ENCODE measurements around the gene GDF2. TPM values are rescaled to one million over a fixed set of nuclear protein-coding genes. Genes with fewer than 3 reads are reported as not detected.

GDF2 gene
- total RNA-seq, 4 donors from 2014 or later, result not detected

DNA sequence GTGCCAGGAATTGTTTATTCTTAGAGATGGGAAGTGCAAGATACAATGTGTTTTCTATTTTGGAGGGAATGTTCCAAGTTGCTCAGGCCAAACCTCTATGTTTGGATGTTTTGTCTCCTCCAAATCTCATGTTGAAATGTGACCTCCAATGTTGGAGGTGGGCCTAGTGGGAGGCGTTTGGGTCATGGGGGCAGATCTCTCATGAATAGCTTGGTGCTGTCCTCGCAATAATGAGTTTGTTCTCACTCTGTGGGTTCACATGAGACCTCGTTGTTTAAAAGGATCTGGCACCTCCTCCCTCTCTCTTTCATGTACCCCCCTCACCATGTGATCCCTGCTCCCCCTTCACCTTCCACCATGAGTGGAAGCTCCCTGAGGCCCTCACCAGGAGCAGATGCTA, 30.6 kb upstream of the GDF2 start:
- no peaks in the 10 kb centered on the region for H3K9me3 ChIP-seq
- no peak overlapping the region for H3K4me3 ChIP-seq
- no peaks in the 10 kb centered on the region for H3K4me1 ChIP-seq
- no peaks in the 10 kb centered on the region for H3K27me3 ChIP-seq
- no peaks in the 10 kb centered on the region for H3K36me3 ChIP-seq
- H3K27ac ChIP-seq, result no peak overlapping the region
- TF ChIP-seq POLR2A (IDR thresholded peaks at IDR 0.05), result no peak
- TF ChIP-seq, protein P1, sequence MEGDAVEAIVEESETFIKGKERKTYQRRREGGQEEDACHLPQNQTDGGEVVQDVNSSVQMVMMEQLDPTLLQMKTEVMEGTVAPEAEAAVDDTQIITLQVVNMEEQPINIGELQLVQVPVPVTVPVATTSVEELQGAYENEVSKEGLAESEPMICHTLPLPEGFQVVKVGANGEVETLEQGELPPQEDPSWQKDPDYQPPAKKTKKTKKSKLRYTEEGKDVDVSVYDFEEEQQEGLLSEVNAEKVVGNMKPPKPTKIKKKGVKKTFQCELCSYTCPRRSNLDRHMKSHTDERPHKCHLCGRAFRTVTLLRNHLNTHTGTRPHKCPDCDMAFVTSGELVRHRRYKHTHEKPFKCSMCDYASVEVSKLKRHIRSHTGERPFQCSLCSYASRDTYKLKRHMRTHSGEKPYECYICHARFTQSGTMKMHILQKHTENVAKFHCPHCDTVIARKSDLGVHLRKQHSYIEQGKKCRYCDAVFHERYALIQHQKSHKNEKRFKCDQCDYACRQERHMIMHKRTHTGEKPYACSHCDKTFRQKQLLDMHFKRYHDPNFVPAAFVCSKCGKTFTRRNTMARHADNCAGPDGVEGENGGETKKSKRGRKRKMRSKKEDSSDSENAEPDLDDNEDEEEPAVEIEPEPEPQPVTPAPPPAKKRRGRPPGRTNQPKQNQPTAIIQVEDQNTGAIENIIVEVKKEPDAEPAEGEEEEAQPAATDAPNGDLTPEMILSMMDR (IDR thresholded peaks at IDR 0.05), result no peak
- DNase-seq, result no peak

- H3K27ac ChIP-seq, result no peak overlapping the region
- H3K9me3 ChIP-seq, result no peaks in the 10 kb centered on the region
- H3K4me1 ChIP-seq, result no peaks in the 10 kb centered on the region
- H3K27me3 ChIP-seq, result no peaks in the 10 kb centered on the region
- TF ChIP-seq POLR2A (IDR thresholded peaks at IDR 0.05), result no peak
- TF ChIP-seq, protein P1 (IDR thresholded peaks at IDR 0.05), result no peak
- DNase-seq, result no peak
- no peak overlapping the region for H3K4me3 ChIP-seq
- H3K36me3 ChIP-seq, result no peaks in the 10 kb centered on the region
Measured at GRCh38 chr10:47294057-47294456, 28.2 kb upstream of the GDF2 start.

GRCh38 chr10:47294501-47294900, 27.8 kb upstream of the GDF2 start:
- DNase-seq, result no peak

DNA sequence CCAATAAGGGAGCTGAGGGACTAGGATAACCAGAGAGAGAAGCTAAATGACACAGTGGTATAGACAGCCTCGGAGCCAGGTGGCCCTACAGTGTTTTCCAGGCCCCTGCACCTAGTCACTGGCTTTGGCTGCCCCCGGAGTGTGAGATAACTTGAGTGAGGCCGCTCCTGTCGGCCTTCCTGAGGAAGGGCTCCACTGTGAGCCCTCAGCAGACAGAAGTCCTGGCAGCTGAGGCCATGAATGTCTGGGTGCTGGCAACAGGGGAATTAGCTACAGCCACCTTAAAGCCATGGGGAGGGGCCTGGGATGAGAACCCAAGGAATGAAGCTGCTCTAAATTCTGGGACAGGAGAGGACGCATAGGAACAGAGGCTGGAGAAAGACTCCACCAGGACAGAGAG, 26.8 kb upstream of the GDF2 start:
- no peaks in the 10 kb centered on the region for H3K36me3 ChIP-seq
- TF ChIP-seq, protein P1 (IDR thresholded peaks at IDR 0.05), result no peak
- no peak for TF ChIP-seq POLR2A (IDR thresholded peaks at IDR 0.05)
- H3K4me3 ChIP-seq, result no peak overlapping the region
- H3K4me1 ChIP-seq, result peaks cover 0 to 7% (median 3%) of the 10 kb centered on the region in 4 donors
- no peak for DNase-seq
- no peak overlapping the region for H3K27ac ChIP-seq
- peaks cover 0 to 5% of the 10 kb centered on the region in 2 donors for H3K27me3 ChIP-seq
- no peaks in the 10 kb centered on the region for H3K9me3 ChIP-seq

More at GRCh38 chr10:47294501-47294900, 27.8 kb upstream of the GDF2 start:
- Histone ChIP-seq H3K27me3 (no peaks in the 10 kb centered on the region), H3K27ac (no peak overlapping the region), H3K9me3 (no peaks in the 10 kb centered on the region), H3K4me1 (no peaks in the 10 kb centered on the region), H3K36me3 (no peaks in the 10 kb centered on the region), H3K4me3 (no peak overlapping the region)
- no peak for TF ChIP-seq POLR2A (IDR thresholded peaks at IDR 0.05)
- TF ChIP-seq, protein P1 (IDR thresholded peaks at IDR 0.05), result no peak

- H3K36me3 ChIP-seq, result no peaks in the 10 kb centered on the region
- H3K9me3 ChIP-seq, result no peaks in the 10 kb centered on the region
- DNase-seq, result no peak
- TF ChIP-seq, protein P1 (IDR thresholded peaks at IDR 0.05), result no peak
- TF ChIP-seq POLR2A (IDR thresholded peaks at IDR 0.05), result no peak
- no peak overlapping the region for H3K27ac ChIP-seq
- H3K27me3 ChIP-seq, result peaks cover 0 to 13% of the 10 kb centered on the region in 2 donors
- peaks cover 0 to 11% (median 4%) of the 10 kb centered on the region in 4 donors for H3K4me1 ChIP-seq
- no peak overlapping the region for H3K4me3 ChIP-seq
Measured at GRCh38 chr10:47296156-47296894, 25.9 kb upstream of the GDF2 start.
